ENCODE measurements around the gene ARHGEF19.

ARHGEF19 gene

DNA sequence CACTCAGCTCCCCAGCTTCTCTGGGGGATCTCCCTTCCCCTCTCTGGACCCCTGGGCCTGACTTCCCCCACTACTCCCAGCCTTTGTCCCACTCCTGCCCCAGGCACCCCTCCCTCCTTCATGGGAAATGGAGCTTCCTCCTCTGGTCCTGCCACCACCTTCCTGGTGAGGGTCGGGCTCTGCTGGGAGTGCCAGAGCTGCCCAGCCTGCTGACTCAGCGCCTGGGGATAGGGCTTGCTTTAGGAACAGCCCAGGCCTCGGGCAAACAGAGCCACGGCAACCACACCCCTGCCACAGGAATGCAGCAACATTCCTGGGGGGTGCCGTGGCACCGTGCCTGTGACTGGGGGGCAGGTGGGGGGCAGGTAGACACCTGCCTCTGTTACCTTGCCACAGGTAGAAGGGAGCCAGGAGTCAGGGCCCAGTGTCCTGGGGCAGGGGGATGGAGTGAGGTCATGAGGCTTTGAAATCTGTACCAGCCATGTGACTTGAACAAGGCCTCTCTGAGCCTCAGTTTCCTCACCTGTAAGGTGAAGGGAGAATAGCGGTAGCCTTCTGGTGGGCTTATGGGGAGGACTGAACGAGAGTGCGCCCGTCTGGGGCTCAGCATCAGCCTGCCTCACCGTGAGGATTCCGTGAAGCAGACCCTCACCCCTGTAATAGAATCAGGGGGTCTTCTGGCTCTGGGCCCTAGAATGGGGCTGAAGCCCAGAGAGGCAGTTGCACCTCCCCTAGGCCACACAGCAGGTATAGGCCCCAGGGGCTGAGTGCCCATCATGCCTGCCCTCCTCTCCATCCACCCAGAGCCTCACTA is 38.8 kb downstream of the ARHGEF19 start:
- H2AFZ ChIP-seq (ENCODE audit: low read length), result no peak overlapping the region
- no peaks in the 10 kb centered on the region for H4K20me1 ChIP-seq (ENCODE audit: insufficient read depth, low read length, poor library complexity, severe bottlenecking)
- no peaks in the 10 kb centered on the region for H3K79me2 ChIP-seq (ENCODE audit: insufficient read depth, low read length)
- no peak for TF ChIP-seq EZH2phosphoT487 (IDR thresholded peaks at IDR 0.05; ENCODE audit: borderline replicate concordance)
- TF ChIP-seq, protein P1, sequence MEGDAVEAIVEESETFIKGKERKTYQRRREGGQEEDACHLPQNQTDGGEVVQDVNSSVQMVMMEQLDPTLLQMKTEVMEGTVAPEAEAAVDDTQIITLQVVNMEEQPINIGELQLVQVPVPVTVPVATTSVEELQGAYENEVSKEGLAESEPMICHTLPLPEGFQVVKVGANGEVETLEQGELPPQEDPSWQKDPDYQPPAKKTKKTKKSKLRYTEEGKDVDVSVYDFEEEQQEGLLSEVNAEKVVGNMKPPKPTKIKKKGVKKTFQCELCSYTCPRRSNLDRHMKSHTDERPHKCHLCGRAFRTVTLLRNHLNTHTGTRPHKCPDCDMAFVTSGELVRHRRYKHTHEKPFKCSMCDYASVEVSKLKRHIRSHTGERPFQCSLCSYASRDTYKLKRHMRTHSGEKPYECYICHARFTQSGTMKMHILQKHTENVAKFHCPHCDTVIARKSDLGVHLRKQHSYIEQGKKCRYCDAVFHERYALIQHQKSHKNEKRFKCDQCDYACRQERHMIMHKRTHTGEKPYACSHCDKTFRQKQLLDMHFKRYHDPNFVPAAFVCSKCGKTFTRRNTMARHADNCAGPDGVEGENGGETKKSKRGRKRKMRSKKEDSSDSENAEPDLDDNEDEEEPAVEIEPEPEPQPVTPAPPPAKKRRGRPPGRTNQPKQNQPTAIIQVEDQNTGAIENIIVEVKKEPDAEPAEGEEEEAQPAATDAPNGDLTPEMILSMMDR (conservative IDR thresholded peaks at IDR 0.05; ENCODE audit: low read length), result no peak
- H3K4me1 ChIP-seq (ENCODE audit: insufficient read depth, low read length, poor library complexity, severe bottlenecking), result no peaks in the 10 kb centered on the region
- no peak overlapping the region for H3K4me3 ChIP-seq (ENCODE audit: low read length, poor library complexity, severe bottlenecking)
- H3K4me2 ChIP-seq (ENCODE audit: low read depth, low read length, poor library complexity, severe bottlenecking), result no peak overlapping the region
- no peaks in the 10 kb centered on the region for H3K9me2 ChIP-seq (replicated peaks; ENCODE audit: low read depth, low read length)
- no peaks in the 10 kb centered on the region for H3F3A ChIP-seq (ENCODE audit: low read depth)
- no peaks in the 10 kb centered on the region for H3K27me3 ChIP-seq (ENCODE audit: insufficient read depth, low read length, poor library complexity, severe bottlenecking)
- no peak overlapping the region for H3K9ac ChIP-seq (ENCODE audit: low read depth, low read length, poor library complexity, severe bottlenecking)
- H3K9me3 ChIP-seq (ENCODE audit: insufficient read depth, low read depth, low read length), result no peaks in the 10 kb centered on the region
- no peaks in the 10 kb centered on the region for H3K36me3 ChIP-seq (ENCODE audit: insufficient read depth, low read length)

DNA sequence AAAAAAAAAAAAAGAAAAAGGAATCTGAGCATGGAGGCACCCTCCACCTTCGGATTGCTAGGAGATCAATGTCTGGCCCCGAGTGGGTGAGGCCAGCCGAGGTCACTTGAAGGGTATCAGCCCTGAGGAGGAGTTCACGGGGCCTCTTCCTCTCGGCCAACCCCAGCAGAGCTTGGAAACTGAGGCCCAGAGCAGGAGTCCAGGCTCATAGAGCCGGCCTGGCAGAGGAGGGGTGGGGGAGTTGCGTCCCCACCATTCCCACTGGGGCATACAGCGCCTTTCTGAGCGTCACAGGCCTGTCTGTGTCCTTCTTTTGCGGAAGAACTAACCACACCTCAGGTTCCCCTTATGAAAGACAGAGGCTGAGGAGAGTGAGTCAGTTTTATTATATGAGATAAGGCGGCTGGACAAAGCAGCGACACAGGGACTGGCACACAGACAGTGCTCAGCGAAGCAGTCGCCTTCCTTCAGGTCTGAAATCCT is 39.4 kb downstream of the ARHGEF19 start:
- no peak overlapping the region for H2AFZ ChIP-seq (ENCODE audit: low read length)
- TF ChIP-seq EZH2phosphoT487 (IDR thresholded peaks at IDR 0.05; ENCODE audit: borderline replicate concordance), result no peak
- TF ChIP-seq, protein P1 (conservative IDR thresholded peaks at IDR 0.05; ENCODE audit: low read length), result no peak
- no peak overlapping the region for H3K4me2 ChIP-seq (ENCODE audit: low read depth, low read length, poor library complexity, severe bottlenecking)
- H3K9me2 ChIP-seq (replicated peaks; ENCODE audit: low read depth, low read length), result no peaks in the 10 kb centered on the region
- H3K79me2 ChIP-seq (ENCODE audit: insufficient read depth, low read length), result no peaks in the 10 kb centered on the region
- H3K9me3 ChIP-seq (ENCODE audit: insufficient read depth, low read depth, low read length), result no peaks in the 10 kb centered on the region
- no peaks in the 10 kb centered on the region for H3K36me3 ChIP-seq (ENCODE audit: insufficient read depth, low read length)
- H3K27me3 ChIP-seq (ENCODE audit: insufficient read depth, low read length, poor library complexity, severe bottlenecking), result no peaks in the 10 kb centered on the region
- no peak overlapping the region for H3K9ac ChIP-seq (ENCODE audit: low read depth, low read length, poor library complexity, severe bottlenecking)
- no peak overlapping the region for H3K4me3 ChIP-seq (ENCODE audit: low read length, poor library complexity, severe bottlenecking)
- no peaks in the 10 kb centered on the region for H3K4me1 ChIP-seq (ENCODE audit: insufficient read depth, low read length, poor library complexity, severe bottlenecking)
- no peaks in the 10 kb centered on the region for H4K20me1 ChIP-seq (ENCODE audit: insufficient read depth, low read length, poor library complexity, severe bottlenecking)
- H3F3A ChIP-seq (ENCODE audit: low read depth), result no peaks in the 10 kb centered on the region

DNA sequence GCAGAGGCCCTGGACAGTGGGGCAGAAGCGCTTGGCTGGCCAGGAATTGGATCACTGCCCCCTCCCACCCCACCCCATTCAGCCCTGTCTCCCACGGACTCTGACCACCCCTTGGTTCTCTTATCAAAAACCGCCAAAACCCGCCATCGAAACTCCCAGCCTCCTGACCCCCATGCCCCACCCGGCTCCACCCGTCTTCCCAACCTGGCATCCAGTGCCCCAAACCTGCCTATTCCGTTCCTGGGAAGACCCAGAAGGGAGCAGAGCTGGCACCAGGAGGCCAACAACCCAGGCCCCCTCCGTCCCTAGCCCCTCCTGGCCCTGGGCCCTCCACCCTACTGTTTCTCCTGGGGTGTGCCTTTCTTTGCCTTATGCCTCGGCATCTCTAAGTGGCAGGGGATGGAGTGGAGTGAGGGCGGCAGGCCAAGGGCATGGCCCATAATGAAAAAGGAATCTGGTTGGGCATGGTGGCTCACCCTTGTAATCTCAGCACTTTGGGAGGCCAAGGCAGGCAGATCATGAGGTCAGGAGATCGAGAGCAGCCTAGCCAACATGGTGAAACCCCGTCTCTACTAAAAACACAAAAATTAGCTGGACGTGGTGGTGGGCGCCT is 40.1 kb downstream of the ARHGEF19 start:
- Histone ChIP-seq H3K9me2 (replicated peaks; ENCODE audit: low read depth, low read length) (no peaks in the 10 kb centered on the region), H3K79me2 (ENCODE audit: insufficient read depth, low read length) (no peaks in the 10 kb centered on the region), H3K4me1 (ENCODE audit: insufficient read depth, low read length, poor library complexity, severe bottlenecking) (no peaks in the 10 kb centered on the region), H3K9me3 (ENCODE audit: insufficient read depth, low read depth, low read length) (no peaks in the 10 kb centered on the region), H3K27me3 (ENCODE audit: insufficient read depth, low read length, poor library complexity, severe bottlenecking) (no peaks in the 10 kb centered on the region), H2AFZ (ENCODE audit: low read length) (no peak overlapping the region), H4K20me1 (ENCODE audit: insufficient read depth, low read length, poor library complexity, severe bottlenecking) (no peaks in the 10 kb centered on the region), H3F3A (ENCODE audit: low read depth) (no peaks in the 10 kb centered on the region), H3K36me3 (ENCODE audit: insufficient read depth, low read length) (no peaks in the 10 kb centered on the region), H3K4me2 (ENCODE audit: low read depth, low read length, poor library complexity, severe bottlenecking) (no peak overlapping the region), H3K9ac (ENCODE audit: low read depth, low read length, poor library complexity, severe bottlenecking) (no peak overlapping the region), H3K4me3 (ENCODE audit: low read length, poor library complexity, severe bottlenecking) (no peak overlapping the region)
- TF ChIP-seq, protein P1 (conservative IDR thresholded peaks at IDR 0.05; ENCODE audit: low read length), result no peak
- TF ChIP-seq EZH2phosphoT487 (IDR thresholded peaks at IDR 0.05; ENCODE audit: borderline replicate concordance), result no peak
